DMS53 (cell line): ENCODE results near the gene EBLN2.

Source experiments
- DNase-seq: peaks from one replicate; lab custom pipeline; 2025; lab: John Stamatoyannopoulos, UW

EBLN2 gene

DNA sequence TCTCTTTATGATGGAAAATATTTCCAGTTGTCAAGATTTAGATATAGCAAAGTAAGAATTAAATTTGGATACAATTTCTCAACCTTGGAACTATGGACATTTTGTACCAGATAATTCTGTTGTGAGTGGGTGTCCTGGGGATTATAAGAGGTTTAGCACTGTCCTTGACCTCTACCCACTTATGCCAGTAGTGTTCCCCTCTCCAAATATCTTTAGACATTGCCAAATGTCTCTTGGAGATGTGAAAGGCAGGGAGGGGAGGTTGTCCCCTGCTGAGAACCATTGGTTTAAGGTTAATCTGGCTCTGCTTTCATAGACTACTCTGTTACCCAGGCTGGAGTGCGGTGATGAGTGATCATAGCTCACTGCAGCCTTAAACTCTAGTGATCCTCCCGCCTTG lies at the start of gene EBLN2:
TSS of gene EBLN2 (plus strand) at position 244 of the 400 bp plus-strand sequence. CDS start 423 bp downstream, outside the sequence.
- no peak for DNase-seq

- DNase-seq, result no peak
These were observed 43.2 kb upstream of the EBLN2 start for GRCh38 chr3:73018298-73018697.

- DNase-seq, result no peak
These were observed 42.5 kb upstream of the EBLN2 start for GRCh38 chr3:73018790-73019441.

- DNase-seq, result no peak
These were observed 40.1 kb upstream of the EBLN2 start for GRCh38 chr3:73021301-73021835.

- DNase-seq, result peak; percentile 35
These were observed 36.6 kb upstream of the EBLN2 start for GRCh38 chr3:73024836-73025235.

DNA sequence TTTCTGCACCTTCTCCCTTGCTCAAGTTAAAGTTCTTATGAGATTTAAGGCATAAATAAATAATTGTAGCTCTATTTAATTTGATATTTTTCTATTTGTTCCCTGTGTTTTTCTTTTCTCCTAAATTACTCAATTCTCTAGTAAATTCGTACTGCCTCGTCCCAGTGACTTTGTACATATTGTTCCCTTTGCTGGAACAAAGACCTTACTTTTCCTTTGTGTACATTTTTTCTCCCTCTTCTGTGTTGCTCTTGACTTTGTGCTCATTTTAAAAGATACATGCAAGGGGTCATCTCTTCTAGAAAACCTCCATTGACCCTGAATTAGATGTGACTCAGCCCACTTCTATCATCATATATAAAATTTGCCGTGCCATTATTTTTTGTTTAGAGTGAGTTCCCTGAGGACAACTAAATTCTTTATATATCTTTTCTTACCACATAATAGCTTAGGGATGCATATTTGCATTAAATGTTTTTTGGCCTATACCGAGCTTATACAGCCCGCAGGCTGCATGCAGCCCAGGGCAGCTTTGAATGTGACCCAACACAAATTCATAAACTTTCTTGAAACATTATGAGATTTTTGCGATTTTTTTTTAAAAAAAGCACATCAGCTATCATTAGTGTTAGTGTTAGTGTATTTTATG lies 35.2 kb upstream of the EBLN2 start:
- DNase-seq, result no peak

DNA sequence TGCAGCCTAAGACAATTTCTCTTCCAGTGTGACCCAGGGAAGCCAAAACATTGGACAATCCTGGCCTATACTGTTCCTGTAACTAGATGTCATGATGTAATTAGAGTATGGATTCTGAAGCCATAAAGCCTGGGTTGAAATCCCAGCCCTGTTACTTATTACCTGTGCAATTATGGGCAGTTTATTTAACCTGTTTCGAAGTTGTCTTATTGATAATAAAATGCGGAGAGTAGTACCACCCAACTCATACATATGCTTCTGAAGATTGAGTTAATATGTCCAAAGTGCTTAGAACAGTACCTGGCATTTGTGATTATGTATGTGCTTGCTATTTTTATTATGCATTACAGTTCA lies 34.7 kb upstream of the EBLN2 start:
- no peak for DNase-seq

- no peak for DNase-seq
These were observed 32.7 kb upstream of the EBLN2 start for GRCh38 chr3:73028803-73029202.

DNA sequence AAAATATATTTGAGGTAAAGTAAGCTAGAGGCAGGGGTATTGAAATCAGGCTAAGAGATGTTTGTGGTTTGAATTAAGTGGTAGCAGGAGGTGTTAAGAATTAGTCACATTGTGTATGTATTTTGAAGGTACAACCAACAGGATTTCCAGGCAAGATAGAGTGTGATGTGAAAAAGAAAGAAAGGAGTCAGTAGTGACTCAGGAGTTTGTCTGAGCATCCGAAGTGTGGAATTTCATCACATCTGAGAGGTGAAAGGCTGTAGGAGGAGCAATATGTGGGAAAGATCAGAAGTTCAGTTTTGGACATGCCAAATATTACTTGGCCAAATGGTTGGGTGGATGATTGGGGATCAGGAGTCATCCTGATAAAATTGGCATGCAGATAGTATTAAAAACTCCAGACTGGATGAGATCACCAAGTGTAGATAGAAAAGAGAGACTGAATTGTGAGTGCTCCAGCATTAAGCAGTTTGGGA lies 32.1 kb upstream of the EBLN2 start:
- no peak for DNase-seq

- DNase-seq, result no peak
These were observed 31.3 kb upstream of the EBLN2 start for GRCh38 chr3:73030073-73030597.

DNA sequence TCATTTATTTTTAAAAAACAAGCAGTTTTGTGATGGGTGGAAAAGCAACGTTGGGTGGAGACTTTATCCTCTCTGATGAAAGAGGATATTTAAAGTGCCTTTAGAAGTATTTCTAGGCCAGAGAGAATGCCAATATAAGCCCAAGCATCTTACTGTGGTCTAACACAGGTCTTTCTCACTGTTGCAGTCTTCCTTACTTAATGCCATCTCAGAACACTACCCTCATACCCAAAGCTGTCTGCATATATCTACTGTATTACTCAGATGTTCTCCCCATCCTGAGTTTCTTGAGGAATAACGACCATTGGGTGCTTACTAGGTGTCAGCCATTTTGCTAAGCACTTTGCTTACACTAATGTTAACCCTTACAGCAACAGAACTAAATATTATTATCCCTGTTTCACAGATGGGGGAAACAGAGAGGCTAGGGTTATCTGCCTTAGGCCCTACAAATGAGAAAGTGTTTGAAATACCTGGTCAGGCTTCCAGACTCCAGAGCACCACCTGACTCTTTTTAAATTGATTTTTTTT lies 29.8 kb upstream of the EBLN2 start:
- no peak for DNase-seq

- peak; percentile 0 for DNase-seq
These were observed 24.5 kb upstream of the EBLN2 start for GRCh38 chr3:73036694-73037591.

GRCh38 chr3:73041537-73041936 lies 19.9 kb upstream of the EBLN2 start:
- DNase-seq, result no peak

DNA sequence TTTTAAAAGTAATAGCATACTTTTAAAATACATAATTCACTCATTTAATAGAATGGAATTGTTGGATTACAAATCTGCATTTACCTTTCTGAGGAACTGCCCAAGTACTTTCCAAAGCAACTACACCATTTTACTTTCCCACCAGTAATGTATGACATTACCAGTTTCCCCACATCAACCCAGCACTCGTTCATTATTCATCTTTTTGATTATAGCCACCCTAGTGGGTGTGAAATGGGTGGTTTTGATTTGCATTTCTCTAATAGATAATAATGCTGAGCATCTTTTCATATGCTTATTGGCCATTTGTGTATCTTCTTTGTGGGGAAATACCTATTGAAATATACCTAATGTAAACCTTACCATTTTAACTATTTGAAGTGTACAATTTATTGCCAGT lies 18.0 kb upstream of the EBLN2 start:
- no peak for DNase-seq

DNA sequence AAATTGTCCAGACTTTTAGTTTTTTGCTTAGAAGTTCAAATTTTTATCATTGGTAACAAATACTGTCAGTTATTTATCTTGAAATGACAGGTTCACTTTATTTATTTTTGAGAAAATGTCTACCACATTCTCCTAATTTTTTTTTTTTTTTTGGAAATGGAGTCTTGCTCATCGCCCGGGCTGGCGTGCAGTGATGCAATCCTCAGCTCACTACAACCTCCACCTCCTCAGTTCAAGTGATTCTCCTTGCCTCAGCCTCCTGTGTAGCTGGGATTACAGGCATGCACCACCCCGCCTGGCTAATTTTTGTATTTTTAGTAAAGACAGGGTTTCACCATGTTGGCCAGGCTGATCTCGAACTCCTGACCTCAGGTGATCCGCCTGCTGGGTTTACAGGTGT lies 16.1 kb upstream of the EBLN2 start:
- DNase-seq, result no peak

DNA sequence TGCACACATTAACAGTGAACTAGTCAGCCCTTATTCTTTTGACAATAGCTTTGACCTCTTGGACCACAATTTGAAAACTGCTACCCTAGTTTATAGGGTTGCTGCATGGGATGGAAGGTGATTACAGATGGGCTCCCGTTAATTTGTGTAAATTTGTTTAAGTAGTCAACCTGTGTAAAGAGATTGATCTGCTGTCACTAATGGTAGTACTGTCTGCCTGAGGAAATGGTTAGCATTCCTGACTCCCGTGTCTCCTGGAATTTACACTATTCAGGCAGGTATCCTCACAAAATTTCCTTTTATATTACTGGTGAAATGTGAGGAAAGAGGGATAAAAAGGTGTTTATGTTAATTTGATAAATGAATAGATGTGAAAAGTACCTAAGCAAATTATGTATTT lies 15.3 kb upstream of the EBLN2 start:
- DNase-seq, result no peak

GRCh38 chr3:73049319-73049718 lies 12.1 kb upstream of the EBLN2 start:
- DNase-seq, result no peak

DNA sequence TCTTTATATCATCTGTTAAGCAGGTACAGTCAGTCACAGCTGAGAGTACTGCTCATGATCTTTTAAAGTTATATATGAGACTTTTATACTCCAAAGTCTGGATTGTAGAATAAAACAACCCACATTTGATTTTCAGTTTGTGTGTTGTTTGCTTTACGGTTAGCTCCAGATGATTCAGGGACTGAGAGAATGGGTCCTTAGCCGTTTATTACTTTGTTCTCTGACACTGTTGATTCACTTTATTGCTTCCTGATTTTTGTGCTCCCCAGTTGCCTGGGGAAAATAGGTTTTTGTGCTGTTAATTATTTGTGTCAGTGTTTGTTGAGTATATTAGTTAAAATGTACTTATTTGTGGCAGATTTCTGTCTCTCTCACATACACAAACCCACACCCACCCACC lies 8.6 kb upstream of the EBLN2 start:
- DNase-seq, result no peak

DNA sequence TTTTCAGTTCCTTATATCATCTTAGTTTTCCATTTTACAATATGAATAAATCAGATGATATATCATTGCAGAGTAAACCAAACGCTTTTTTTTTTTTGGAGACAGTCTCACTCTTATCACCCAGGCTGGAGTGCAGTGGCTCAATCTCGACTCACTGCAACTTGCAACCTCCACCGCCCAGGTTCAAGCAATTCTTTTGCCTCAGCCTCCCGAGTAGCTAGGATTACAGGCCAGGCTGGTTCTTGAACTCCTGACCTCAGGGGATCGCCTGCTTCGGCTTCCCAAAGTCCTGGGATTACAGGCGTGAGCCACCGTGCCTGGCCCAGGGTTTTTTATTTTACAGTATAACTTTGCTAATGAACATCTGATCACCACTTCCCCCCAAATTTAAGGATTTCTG lies 5.9 kb upstream of the EBLN2 start:
- DNase-seq, result no peak

DNA sequence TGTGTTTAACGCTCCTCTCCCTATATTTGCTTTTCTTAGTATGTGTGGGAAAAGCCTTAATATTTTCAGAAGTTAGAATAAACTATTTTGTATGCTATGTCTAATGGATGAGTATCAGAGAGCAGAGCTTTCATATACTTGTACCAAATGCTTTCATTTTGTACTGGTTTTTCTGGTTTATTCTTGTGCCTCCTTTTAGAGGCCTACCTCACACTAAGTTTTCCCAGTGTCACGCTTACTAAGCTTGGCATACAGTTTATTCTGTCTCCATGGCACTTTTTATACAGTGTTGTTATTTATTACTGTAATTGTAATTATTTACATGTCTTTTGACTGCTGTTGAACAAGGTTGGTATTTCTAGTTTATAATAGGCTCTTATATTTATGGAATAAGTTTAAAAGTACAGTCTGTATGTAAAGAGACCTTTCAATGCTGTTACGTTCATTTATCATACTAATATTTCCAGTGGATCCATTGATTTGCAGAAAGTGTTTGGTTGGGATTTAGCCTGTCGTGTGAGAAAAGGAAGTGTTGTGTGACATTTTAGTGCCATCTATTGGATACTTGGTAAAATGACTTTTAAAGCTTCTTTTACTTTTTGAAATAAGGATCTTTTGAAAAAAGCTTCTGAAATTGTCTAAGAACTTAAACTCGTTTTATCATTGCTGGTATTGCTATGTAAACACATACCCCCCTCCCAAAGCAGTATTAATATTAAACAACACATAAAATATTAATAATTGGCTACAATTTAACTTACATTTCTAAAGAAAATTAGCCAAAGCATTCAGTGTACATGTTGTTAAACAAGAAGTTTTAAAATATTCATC lies 5.2 kb upstream of the EBLN2 start:
- peak; percentile 46 for DNase-seq

- no peak for DNase-seq
These were observed 4.7 kb upstream of the EBLN2 start for GRCh38 chr3:73056845-73057150.
